PFSK-1 (cell line): ENCODE measurements around the gene LANCL2.

Source experiments
- FOXP2 ChIP-seq: optimal IDR thresholded peaks from 2 replicates; pipeline ENCODE3; 2011; ENCODE audit warnings: borderline replicate concordance, control low read depth, inconsistent platforms; ENCODE audit not compliant: insufficient read depth; ENCODE audit errors: extremely low read length, extremely low read depth
- POLR2AphosphoS5 ChIP-seq: IDR thresholded peaks from 2 replicates; pipeline ENCODE4 v1.6.1; 2012; ENCODE audit warnings: low read depth, mild to moderate bottlenecking, control low read depth, low read length, moderate library complexity
- REST ChIP-seq, 2 experiments: IDR thresholded peaks; 2 replicates each; pipeline versions ENCODE4 v1.6.1 to v1.8.0; 2011 to 2012; ENCODE audit warnings: low read depth in 2 of 2, low read length in 2 of 2, control low read depth in 1 of 2, inconsistent platforms in 1 of 2, mild to moderate bottlenecking in 1 of 2, moderate library complexity in 1 of 2; ENCODE audit not compliant: insufficient read depth in 1 of 2
- SIN3A ChIP-seq: IDR thresholded peaks from 2 replicates; pipeline ENCODE4 v1.6.1; 2012; ENCODE audit warnings: mild to moderate bottlenecking, low read length, moderate library complexity, borderline replicate concordance; ENCODE audit not compliant: insufficient read depth
- TAF1 ChIP-seq: IDR thresholded peaks from 2 replicates; pipeline ENCODE4 v1.6.1; 2012; ENCODE audit warnings: low read length, control low read depth, borderline replicate concordance; ENCODE audit not compliant: insufficient read depth

The LANCL2 gene

DNA sequence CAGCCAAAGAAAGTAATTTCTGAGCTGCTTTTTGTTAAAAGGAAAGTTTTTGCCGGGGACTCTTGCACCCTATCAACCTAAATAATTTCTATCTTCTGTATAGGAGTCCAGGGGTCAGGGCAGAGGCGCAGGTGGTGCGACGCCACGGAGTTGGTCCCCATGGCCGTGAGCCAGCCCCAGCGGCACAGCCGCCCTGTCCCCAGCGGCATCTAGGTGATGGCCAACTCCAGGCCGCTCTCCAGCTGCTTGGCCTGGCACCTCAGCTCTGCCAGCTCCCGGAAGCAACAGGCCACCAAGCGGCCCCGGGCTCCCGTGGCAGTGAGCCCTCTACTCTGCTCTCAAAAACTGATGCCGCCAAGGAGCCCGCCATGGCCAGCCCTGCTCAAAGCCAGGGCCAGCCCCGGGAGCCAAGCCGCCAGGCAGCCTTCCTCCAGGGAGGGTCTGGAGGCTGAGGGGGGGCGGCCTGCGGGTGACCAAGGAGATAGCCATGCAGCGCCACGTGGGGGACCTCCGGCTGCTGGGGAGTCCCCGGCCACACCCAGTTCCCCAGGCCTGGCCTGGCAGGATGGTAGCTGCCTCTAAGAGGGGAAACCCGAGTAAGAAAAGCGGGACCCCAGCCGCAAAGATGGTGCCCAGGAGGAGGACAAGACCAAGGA lies 22.8 kb upstream of the LANCL2 start:
- TF ChIP-seq SIN3A (no peak), REST (IDR thresholded peaks at IDR 0.05; ENCODE audit: insufficient read depth in 1 of 2, low read depth in 2 of 2, low read length in 2 of 2) (no peak), FOXP2 (no peak), TAF1 (no peak), POLR2AphosphoS5 (no peak)

DNA sequence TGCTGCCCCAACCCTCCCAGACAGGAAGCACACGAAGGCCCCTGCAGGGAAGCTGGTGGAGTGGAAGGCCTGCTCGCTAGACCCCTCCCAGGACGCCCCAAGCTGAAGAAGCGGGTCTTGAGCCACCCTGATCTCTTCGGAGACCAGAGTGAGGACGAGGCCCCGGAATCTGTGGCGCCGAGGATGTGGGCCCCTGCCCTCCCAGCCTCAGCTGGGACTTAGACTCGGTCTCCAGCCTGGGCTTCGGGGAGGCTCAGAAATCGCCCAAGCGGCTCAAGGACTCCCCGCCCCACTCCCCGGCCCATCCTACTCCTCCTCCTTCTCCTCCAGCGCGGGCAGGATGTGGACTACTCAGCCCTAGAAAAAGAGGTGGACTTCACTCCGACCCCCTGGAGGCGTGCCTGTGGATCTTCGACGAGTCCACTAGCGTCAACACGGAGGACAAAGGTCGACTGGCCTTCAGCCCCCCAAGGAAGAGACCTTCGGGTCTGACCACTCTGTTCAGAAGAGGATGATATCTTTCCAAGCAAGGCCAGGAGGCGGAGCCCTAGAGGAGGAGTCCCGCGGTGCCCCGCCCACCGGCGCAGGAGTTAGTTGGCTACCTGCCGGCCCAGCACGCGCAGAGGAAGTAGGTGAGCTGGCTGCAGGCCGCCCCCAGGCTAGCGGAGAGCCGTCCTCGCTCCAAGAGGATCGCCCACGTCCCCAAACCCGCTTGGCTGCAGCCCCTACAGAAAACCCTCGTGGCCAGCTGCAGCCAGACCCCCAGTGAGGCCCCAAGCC lies 21.9 kb upstream of the LANCL2 start:
- TF ChIP-seq REST (IDR thresholded peaks at IDR 0.05; ENCODE audit: insufficient read depth in 1 of 2, low read depth in 2 of 2, low read length in 2 of 2) (no peak), POLR2AphosphoS5 (no peak), SIN3A (no peak), FOXP2 (no peak), TAF1 (no peak)

DNA sequence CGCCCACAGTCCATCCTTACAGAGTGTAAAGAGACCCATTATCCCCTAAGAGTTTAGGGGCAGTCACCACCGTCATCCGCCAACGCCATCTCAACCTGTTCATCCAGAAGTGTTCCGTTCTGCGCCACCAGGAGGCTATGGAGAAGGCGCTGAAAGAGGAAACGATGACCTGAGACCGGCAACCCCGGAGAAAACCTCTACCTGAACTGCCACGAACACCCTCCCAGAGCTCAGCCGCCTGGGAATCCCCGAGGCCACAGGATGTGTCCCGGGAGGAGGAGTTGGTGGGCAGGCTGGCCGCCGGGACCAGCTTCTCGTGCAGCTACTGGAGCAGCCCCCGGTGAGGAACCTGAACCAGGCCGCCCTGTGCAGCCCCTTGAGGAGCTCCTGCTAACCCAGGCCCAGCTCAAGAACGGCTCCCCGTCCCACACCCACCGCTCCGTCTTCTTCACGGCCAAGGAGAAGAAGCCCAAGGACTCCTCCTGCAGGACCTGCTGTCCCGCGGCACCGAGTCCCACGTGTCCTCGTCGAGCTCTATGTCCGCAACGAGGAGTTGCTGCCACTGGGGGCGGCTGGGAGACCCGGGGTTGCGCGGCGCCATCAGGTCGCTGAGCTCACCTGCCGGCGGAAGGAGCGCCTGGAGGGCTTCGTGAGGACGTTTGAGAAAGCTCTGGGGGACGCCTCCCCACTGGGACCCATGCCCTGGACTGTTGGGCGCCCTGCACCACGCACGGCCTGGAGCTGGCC lies 21.1 kb upstream of the LANCL2 start:
- TF ChIP-seq SIN3A (no peak), FOXP2 (no peak), POLR2AphosphoS5 (no peak), TAF1 (no peak), REST (IDR thresholded peaks at IDR 0.05; ENCODE audit: insufficient read depth in 1 of 2, low read depth in 2 of 2, low read length in 2 of 2) (no peak)

DNA sequence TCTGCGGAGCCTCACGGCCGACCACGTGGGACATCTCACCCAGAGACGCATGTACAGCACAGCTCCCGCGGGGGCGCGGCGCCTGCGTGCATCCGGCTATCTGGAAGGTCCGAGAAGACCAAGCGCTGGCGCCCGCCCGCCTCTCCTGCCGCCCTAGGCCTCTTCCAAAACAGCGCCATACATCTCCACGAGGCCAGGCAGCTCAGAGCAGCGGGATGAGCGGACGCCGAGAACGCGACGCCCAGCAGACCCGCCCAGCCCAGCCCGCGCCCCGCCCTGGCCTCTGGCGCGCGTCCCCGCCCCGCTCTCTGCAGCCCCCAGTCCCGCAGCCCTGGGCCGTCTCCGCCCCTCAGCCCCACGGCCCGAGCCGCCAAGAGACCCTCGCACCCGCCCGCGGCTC lies 20.3 kb upstream of the LANCL2 start:
- TF ChIP-seq REST (IDR thresholded peaks at IDR 0.05; ENCODE audit: insufficient read depth in 1 of 2, low read depth in 2 of 2, low read length in 2 of 2) (no peak), POLR2AphosphoS5 (no peak), TAF1 (no peak), SIN3A (no peak), FOXP2 (no peak)
